IMR-90 (cell line): ENCODE measurements around the gene DNMT1. TPM values are rescaled to one million over a fixed set of nuclear protein-coding genes. Genes with fewer than 3 reads are reported as not detected.

Source experiments
- ATAC-seq: fragments of 200-7000 bp; cut with Tn5 transposase; 2 replicates; pipeline ENCODE4 v1.9.1; 2020; ENCODE audit warnings: low read depth, mild to moderate bottlenecking, moderate library complexity
- BruUV-seq: library from RNA; stranded (reverse); fragments of 400-500 nt; replicated peaks from 2 replicates; lab custom pipeline; 2021; lab: Mats Ljungman, UMichigan
- CTCF ChIA-PET: fragments of 300-600 bp; formaldehyde crosslinking; extraction: SDS; loops from one replicate; lab custom pipeline; 2021; ENCODE audit warnings: antibody characterized with exemption; lab: Yijun Ruan, JAX
- POLR2A ChIA-PET: fragments of 300-600 bp; sonication (Branson Sonifier 250); formaldehyde crosslinking; loops from one replicate; lab custom pipeline; 2022; ENCODE audit warnings: antibody characterized with exemption; ENCODE audit not compliant: unreplicated experiment; lab: Charles Lee
- DNase-seq: peaks from one replicate; pipeline ENCODE4 v3.0.0; 2013
- H2AFZ ChIP-seq: replicated peaks from 2 replicates; pipeline ENCODE3; 2013; ENCODE audit warnings: low read length, mild to moderate bottlenecking; ENCODE audit not compliant: poor library complexity
- H2AK5ac ChIP-seq: 2 replicates; pipeline ENCODE4 v1.6.1; 2013; ENCODE audit warnings: low read depth, low read length, inconsistent platforms
- H2AK9ac ChIP-seq: replicated peaks from 2 replicates; pipeline ENCODE3; 2013; ENCODE audit warnings: mild to moderate bottlenecking, low read depth, low read length, moderate library complexity; ENCODE audit not compliant: poor library complexity
- H2BK120ac ChIP-seq: 2 replicates; pipeline ENCODE4 v1.6.1; 2013; ENCODE audit warnings: low read depth, low read length, inconsistent platforms
- H2BK15ac ChIP-seq: 3 replicates; pipeline ENCODE4 v1.6.1; 2013; ENCODE audit warnings: low read depth, low read length, inconsistent platforms
- H2BK20ac ChIP-seq: 2 replicates; pipeline ENCODE4 v1.6.1; 2013; ENCODE audit warnings: low read depth, mild to moderate bottlenecking, inconsistent platforms, low read length, moderate library complexity
- H2BK5ac ChIP-seq: 2 replicates; pipeline ENCODE4 v1.6.1; 2013; ENCODE audit warnings: mild to moderate bottlenecking, low read depth, low read length, inconsistent platforms; ENCODE audit not compliant: poor library complexity, severe bottlenecking
- H3K14ac ChIP-seq: replicated peaks from 2 replicates; pipeline ENCODE4 v1.6.1; 2013; ENCODE audit warnings: low read depth, low read length, inconsistent platforms
- H3K18ac ChIP-seq: 2 replicates; pipeline ENCODE4 v1.6.1; 2013; ENCODE audit warnings: low read depth, low read length, control low read depth
- H3K23ac ChIP-seq: 2 replicates; pipeline ENCODE4 v1.6.1; 2013; ENCODE audit warnings: low read depth, low read length, inconsistent platforms
- H3K27ac ChIP-seq: 2 replicates; pipeline ENCODE4 v1.5.1; 2013; ENCODE audit warnings: mild to moderate bottlenecking, control low read depth, low read length; ENCODE audit not compliant: insufficient read depth
- H3K27me3 ChIP-seq: 2 replicates; pipeline ENCODE4 v1.6.1; 2013; ENCODE audit warnings: low read length; ENCODE audit not compliant: control insufficient read depth, insufficient read depth
- H3K36me3 ChIP-seq: 2 replicates; pipeline ENCODE4 v1.6.1; 2013; ENCODE audit warnings: low read length, mixed read lengths; ENCODE audit not compliant: control insufficient read depth, insufficient read depth
- H3K4ac ChIP-seq: 2 replicates; pipeline ENCODE4 v1.6.1; 2013; ENCODE audit warnings: low read depth, low read length, inconsistent platforms
- H3K4me1 ChIP-seq: 2 replicates; pipeline ENCODE4 v1.6.1; 2013; ENCODE audit warnings: low read length, mixed read lengths; ENCODE audit not compliant: control insufficient read depth, insufficient read depth
- H3K4me2 ChIP-seq: 2 replicates; pipeline ENCODE4 v1.6.1; 2013; ENCODE audit warnings: low read depth, mild to moderate bottlenecking, control low read depth, low read length, moderate library complexity
- H3K4me3 ChIP-seq: 2 replicates; pipeline ENCODE4 v1.5.1; 2013; ENCODE audit warnings: low read depth, mild to moderate bottlenecking, control low read depth, low read length, moderate library complexity; ENCODE audit not compliant: insufficient read depth
- H3K56ac ChIP-seq: 2 replicates; pipeline ENCODE4 v1.6.1; 2013; ENCODE audit warnings: low read length, inconsistent platforms; ENCODE audit not compliant: insufficient read depth; ENCODE audit errors: extremely low read depth
- H3K79me1 ChIP-seq, 2 experiments: 2 replicates each; pipeline ENCODE4 v1.6.1; 2013; ENCODE audit warnings: low read length in 2 of 2, inconsistent platforms in 1 of 2, low read depth in 1 of 2
- H3K9ac ChIP-seq: 2 replicates; pipeline ENCODE4 v1.6.1; 2013; ENCODE audit warnings: low read depth, low read length, control low read depth
- H3K9me1 ChIP-seq: 2 replicates; pipeline ENCODE4 v1.6.1; 2013; ENCODE audit warnings: low read length, inconsistent platforms; ENCODE audit not compliant: insufficient read depth
- H3K9me3 ChIP-seq: 2 replicates; pipeline ENCODE4 v1.6.1; 2013; ENCODE audit warnings: low read length; ENCODE audit not compliant: control insufficient read depth, insufficient read depth
- H4K20me1 ChIP-seq: 2 replicates; pipeline ENCODE4 v1.6.1; 2013; ENCODE audit warnings: low read length, inconsistent platforms; ENCODE audit not compliant: insufficient read depth
- H4K5ac ChIP-seq: 2 replicates; pipeline ENCODE4 v1.6.1; 2013; ENCODE audit warnings: mild to moderate bottlenecking, low read depth, low read length, control low read depth
- H4K8ac ChIP-seq, 2 experiments: 2 replicates each; pipeline ENCODE4 v1.6.1; 2013; ENCODE audit warnings: low read depth in 2 of 2, low read length in 2 of 2, control low read depth in 1 of 2, inconsistent platforms in 1 of 2
- H4K91ac ChIP-seq: 2 replicates; pipeline ENCODE4 v1.6.1; 2013; ENCODE audit warnings: low read depth, low read length, inconsistent platforms; ENCODE audit not compliant: insufficient read depth
- CEBPB ChIP-seq: IDR thresholded peaks from 2 replicates; pipeline ENCODE4 v1.6.1; 2012; ENCODE audit warnings: low read depth, low read length, improper control_type of control experiment
- CHD1 ChIP-seq: IDR thresholded peaks from 2 replicates; pipeline ENCODE4 v1.6.1; 2012; ENCODE audit warnings: low read depth, low read length, improper control_type of control experiment
- CTCF ChIP-seq: conservative IDR thresholded peaks from 2 replicates; pipeline ENCODE4 v1.5.1; 2012; ENCODE audit warnings: mild to moderate bottlenecking, low read depth, low read length, improper control_type of control experiment
- ELK1 ChIP-seq: fragments of 150-350 bp; IDR thresholded peaks from 2 replicates; pipeline ENCODE4 v1.6.1; 2016; ENCODE audit warnings: low read depth, mild to moderate bottlenecking, low read length, moderate library complexity, borderline replicate concordance
- MAZ ChIP-seq: IDR thresholded peaks from 2 replicates; pipeline ENCODE4 v1.6.1; 2012; ENCODE audit warnings: low read depth, mild to moderate bottlenecking, low read length, improper control_type of control experiment, moderate library complexity, borderline replicate concordance
- MXI1 ChIP-seq: IDR thresholded peaks from 2 replicates; pipeline ENCODE4 v1.6.1; 2012; ENCODE audit warnings: low read depth, mild to moderate bottlenecking, low read length, moderate library complexity, borderline replicate concordance
- POLR2A ChIP-seq: IDR thresholded peaks from 2 replicates; pipeline ENCODE4 v1.6.1; 2012; ENCODE audit warnings: mild to moderate bottlenecking, low read depth, low read length
- RCOR1 ChIP-seq: IDR thresholded peaks from 2 replicates; pipeline ENCODE4 v1.6.1; 2012; ENCODE audit warnings: mild to moderate bottlenecking, low read length, improper control_type of control experiment; ENCODE audit not compliant: insufficient replicate concordance
- RFX5 ChIP-seq: IDR thresholded peaks from 2 replicates; pipeline ENCODE4 v1.8.0; 2012; ENCODE audit warnings: low read depth, mild to moderate bottlenecking, low read length, moderate library complexity
- SMC3 ChIP-seq: fragments of 150-350 bp; IDR thresholded peaks from 2 replicates; pipeline ENCODE4 v1.6.1; 2016; ENCODE audit warnings: low read depth, mild to moderate bottlenecking, antibody characterized with exemption, low read length, moderate library complexity
- WGBS, 2 experiments: methylation state at CpG; one replicate each; pipeline versions ENCODE4 v1.1.5 to v1.1.7; 2013; ENCODE audit warnings: missing lambda C conversion rate in 2 of 2; ENCODE audit not compliant: insufficient read length in 1 of 2; ENCODE audit errors: extremely low coverage in 2 of 2; 5-methylcytosine and 5-hydroxymethylcytosine counted together
- dilution Hi-C: fragments of 300-500 bp; cut with HindIII; formaldehyde crosslinking; loops from one replicate; pipeline ENCODE4 v1.14.3; 2018; ENCODE audit warnings: low sequenced_read_pairs; ENCODE audit not compliant: unreplicated experiment
- in situ Hi-C: fragments of 300-500 bp; cut with MboI; formaldehyde crosslinking; loops from 3 replicates; pipeline ENCODE4 v1.14.3; 2019; ENCODE audit warnings: low sequenced_read_pairs, inconsistent platforms, mixed read lengths
- intact Hi-C: fragments of 100-400 bp; cut with micrococcal nuclease; formaldehyde crosslinking; loops from 2 replicates; pipeline ENCODE4 v1.10.0; 2022
- polyA plus RNA-seq, 3 experiments: library from polyadenylated mRNA; depleted of rRNA; stranded (reverse); fragments of >200 nt; gene quantifications; 2 replicates each; pipeline ENCODE4 v1.2.3, GENCODE V29; 2012; ENCODE audit warnings: low replicate concordance in 1 of 3
- total RNA-seq: library from RNA; depleted of rRNA; stranded (reverse); fragments of >200 nt; gene quantifications from 2 replicates; pipeline ENCODE4 v1.2.3, GENCODE V29; 2012

DNMT1 gene
- total and polyA plus RNA-seq, 2 of the 4 experiments (the other 2 are of a cell fraction): 26.2 to 83.6 TPM

DNA sequence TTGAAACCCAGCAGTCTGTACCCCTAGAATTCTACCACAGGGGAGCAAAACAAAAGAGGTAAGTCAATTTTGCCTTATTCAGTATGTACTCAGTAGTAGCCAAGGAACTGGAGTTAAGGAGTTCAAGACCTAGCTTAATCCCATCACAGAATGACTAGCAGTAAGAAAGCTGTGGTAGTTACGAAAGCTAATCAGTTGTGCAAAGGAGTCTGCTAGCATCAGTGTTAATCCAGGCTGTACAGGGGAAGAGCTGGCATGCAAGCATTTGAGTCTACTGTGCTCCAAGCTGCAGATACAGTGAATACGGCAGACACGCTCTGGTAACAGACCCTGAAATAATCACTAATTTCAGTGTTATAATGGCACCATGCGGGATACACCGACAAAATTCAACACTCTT lies 4.7 kb downstream of the DNMT1 start:
- Histone ChIP-seq H2BK5ac (peak overlapping the region; percentile 11), H3K4ac (peak overlapping the region; percentile 46), H3K9me3 (no peaks in the 10 kb centered on the region), H3K9ac (no peak overlapping the region), H2BK15ac (no peak overlapping the region), H3K9me1 (peaks cover 11% of the 10 kb centered on the region), H3K27ac (peak overlapping the region; percentile 34; the same call in 1 of the 2 replicates), H2BK20ac (no peak overlapping the region), H3K4me1 (peaks cover 11% of the 10 kb centered on the region), H3K4me2 (no peak overlapping the region), H3K79me1 (peaks cover 0 to 61% of the 10 kb centered on the region in 2 experiments), H2AFZ (no peak overlapping the region), H3K4me3 (no peak overlapping the region), H3K14ac (peak overlapping the region; percentile 47; the same call in 1 of the 2 replicates), H4K20me1 (peaks cover 71% of the 10 kb centered on the region), H3K27me3 (no peaks in the 10 kb centered on the region), H2AK9ac (no peak overlapping the region), H2BK120ac (peak overlapping the region; percentile 23; the same call in 1 of the 2 replicates), H3K18ac (no peak overlapping the region), H3K56ac (no peak overlapping the region), H4K91ac (no peak overlapping the region), H2AK5ac (no peak overlapping the region; the same call in 1 of the 2 replicates), H3K23ac (peak overlapping the region; percentile 75), H4K8ac (no peak overlapping the region), H3K36me3 (peaks cover 13% of the 10 kb centered on the region), H4K5ac (peak overlapping the region; percentile 9; the same call in 1 of the 2 replicates)
- dilution Hi-C loops (no loop called here), intact Hi-C loops (no loop called here), in situ Hi-C loops (no loop called here)
- WGBS, 2 experiments: 100% methylated on average over 2 of the region's 5 CpGs; no CpG with 5 or more reads in 1 of the 2 experiments
- POLR2A ChIA-PET: no interaction called here
- ATAC-seq (no peak), DNase-seq (no peak)
- CTCF ChIA-PET: no interaction called here
- TF ChIP-seq SMC3 (no peak), RFX5 (no peak), CEBPB (no peak), CTCF (no peak), ELK1 (no peak), CHD1 (no peak), RCOR1 (no peak), MXI1 (no peak), POLR2A (no peak), MAZ (no peak)
- no TSS peak for BruUV-seq
